Breast epithelium (tissue), 3 donors: ENCODE measurements around the gene CACNA1B.

Experiments
- CTCF ChIP-seq, 3 donors: fragments of 450-650 bp; IDR thresholded peaks; one replicate each; pipeline ENCODE4 v1.5.1; 2016 to 2017; ENCODE audit warnings: antibody characterized with exemption in 3 of 3, mild to moderate bottlenecking in 3 of 3, moderate library complexity in 3 of 3
- POLR2AphosphoS5 ChIP-seq, 3 donors: sonication (generic); formaldehyde crosslinking; IDR thresholded peaks; one replicate each; pipeline ENCODE4 v1.6.1; 2017; ENCODE audit warnings: antibody characterized with exemption in 3 of 3

GRCh38 chr9:138083873-138084272, 206.3 kb downstream of the CACNA1B start:
- TF ChIP-seq POLR2AphosphoS5 (IDR thresholded peaks at IDR 0.05) = no peak
- no peak for TF ChIP-seq CTCF (IDR thresholded peaks at IDR 0.05)
